Lung (tissue), 12 donors: ENCODE results near the gene AMER3. TPM values are rescaled to one million over a fixed set of nuclear protein-coding genes. Genes with fewer than 3 reads are reported as not detected.

Experiments
- ATAC-seq: fragments of 200-7000 bp; cut with Tn5 transposase; one replicate; pipeline ENCODE4 v1.9.1; 2020; ENCODE audit warnings: moderate number of reproducible peaks; ENCODE audit not compliant: insufficient read depth, low FRiP score
- DNase-seq, 3 donors: peaks; one replicate each; pipeline ENCODE4 v3.0.0-alpha.2; 2013 to 2017
- H3K27ac ChIP-seq, 2 donors: one replicate each; pipeline ENCODE4 v1.5.1; 2013; ENCODE audit warnings: mild to moderate bottlenecking in 2 of 2, moderate library complexity in 2 of 2, control low read depth in 1 of 2, inconsistent platforms in 1 of 2, low read depth in 1 of 2, low read length in 1 of 2
- H3K27me3 ChIP-seq, 3 donors: one replicate each; pipeline ENCODE4 v1.5.1; 2013; ENCODE audit warnings: low read length in 2 of 3; ENCODE audit not compliant: control insufficient read depth in 3 of 3, insufficient read depth in 3 of 3
- H3K36me3 ChIP-seq, 4 donors: one replicate each; pipeline ENCODE4 v1.5.1; 2013; ENCODE audit warnings: low read length in 4 of 4, mild to moderate bottlenecking in 1 of 4, moderate library complexity in 1 of 4; ENCODE audit not compliant: control insufficient read depth in 4 of 4, insufficient read depth in 4 of 4
- H3K4me1 ChIP-seq, 5 donors: one replicate each; pipeline ENCODE4 v1.5.1; 2013; ENCODE audit warnings: low read length in 5 of 5, mild to moderate bottlenecking in 2 of 5, moderate library complexity in 1 of 5; ENCODE audit not compliant: control insufficient read depth in 5 of 5, insufficient read depth in 5 of 5
- H3K4me3 ChIP-seq: one replicate; pipeline ENCODE4 v1.5.1; 2013; ENCODE audit warnings: mild to moderate bottlenecking, control low read depth, moderate library complexity
- H3K9ac ChIP-seq, 2 donors: one replicate each; pipeline ENCODE4 v1.5.1; 2013; ENCODE audit warnings: low read length in 2 of 2, control low read depth in 1 of 2; ENCODE audit not compliant: insufficient read depth in 1 of 2
- H3K9me3 ChIP-seq, 4 donors: one replicate each; pipeline ENCODE4 v1.5.1; 2013; ENCODE audit warnings: low read length in 3 of 4, mild to moderate bottlenecking in 1 of 4, moderate library complexity in 1 of 4; ENCODE audit not compliant: control insufficient read depth in 4 of 4, insufficient read depth in 3 of 4
- WGBS, 2 donors: extraction: QIAGEN DNeasy Blood & Tissue Kit; methylation state at CpG; one replicate each; pipeline ENCODE4 v1.1.7; 2013; 5-methylcytosine and 5-hydroxymethylcytosine counted together
- polyA plus RNA-seq, 2 donors: library from polyadenylated mRNA; stranded (reverse); fragments of 200-250 nt; gene quantifications; one replicate each; pipeline ENCODE4 v1.2.1, GENCODE V29; 2013
- total RNA-seq, 2 donors: library from RNA; depleted of rRNA in 1 of 2; stranded (reverse); fragments of >200 nt in 1 of 2; gene quantifications; one replicate each; pipeline ENCODE4 v1.2.1, GENCODE V29; 2014 to 2021
- TF ChIP-seq, protein P1 (sequence below): IDR thresholded peaks from 2 replicates; pipeline ENCODE4 v1.5.1; 2012; ENCODE audit warnings: mild to moderate bottlenecking; ENCODE audit errors: control extremely low read depth, extremely low read depth
- donor health status: control.
- donor health status: control.
- donor health status: Bipolar disorder and iron deficiency.
- donor health status: healthy.
- donor health status: DM: yes; HTN: yes; CAD: no.

The AMER3 gene
- total and polyA plus RNA-seq, 4 donors = 0.09 to 0.74 TPM; not detected in 2

- Histone ChIP-seq H3K36me3 (no peaks in the 10 kb centered on the region), H3K4me1 (no peaks in the 10 kb centered on the region), H3K9me3 (peaks cover 0 to 4% (median 0%) of the 10 kb centered on the region in 4 donors), H3K9ac (no peak overlapping the region), H3K4me3 (no peak overlapping the region), H3K27me3 (peaks cover 0 to 5% (median 5%) of the 10 kb centered on the region in 3 donors), H3K27ac (no peak overlapping the region)
- DNase-seq (no peak), ATAC-seq (no peak)
- TF ChIP-seq, protein P1, sequence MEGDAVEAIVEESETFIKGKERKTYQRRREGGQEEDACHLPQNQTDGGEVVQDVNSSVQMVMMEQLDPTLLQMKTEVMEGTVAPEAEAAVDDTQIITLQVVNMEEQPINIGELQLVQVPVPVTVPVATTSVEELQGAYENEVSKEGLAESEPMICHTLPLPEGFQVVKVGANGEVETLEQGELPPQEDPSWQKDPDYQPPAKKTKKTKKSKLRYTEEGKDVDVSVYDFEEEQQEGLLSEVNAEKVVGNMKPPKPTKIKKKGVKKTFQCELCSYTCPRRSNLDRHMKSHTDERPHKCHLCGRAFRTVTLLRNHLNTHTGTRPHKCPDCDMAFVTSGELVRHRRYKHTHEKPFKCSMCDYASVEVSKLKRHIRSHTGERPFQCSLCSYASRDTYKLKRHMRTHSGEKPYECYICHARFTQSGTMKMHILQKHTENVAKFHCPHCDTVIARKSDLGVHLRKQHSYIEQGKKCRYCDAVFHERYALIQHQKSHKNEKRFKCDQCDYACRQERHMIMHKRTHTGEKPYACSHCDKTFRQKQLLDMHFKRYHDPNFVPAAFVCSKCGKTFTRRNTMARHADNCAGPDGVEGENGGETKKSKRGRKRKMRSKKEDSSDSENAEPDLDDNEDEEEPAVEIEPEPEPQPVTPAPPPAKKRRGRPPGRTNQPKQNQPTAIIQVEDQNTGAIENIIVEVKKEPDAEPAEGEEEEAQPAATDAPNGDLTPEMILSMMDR = no peak
- 87% methylated on average over 12 of the region's 12 CpGs for WGBS, 2 donors
Observed at GRCh38 chr2:130763405-130763804, 8.1 kb downstream of the AMER3 start.

DNA sequence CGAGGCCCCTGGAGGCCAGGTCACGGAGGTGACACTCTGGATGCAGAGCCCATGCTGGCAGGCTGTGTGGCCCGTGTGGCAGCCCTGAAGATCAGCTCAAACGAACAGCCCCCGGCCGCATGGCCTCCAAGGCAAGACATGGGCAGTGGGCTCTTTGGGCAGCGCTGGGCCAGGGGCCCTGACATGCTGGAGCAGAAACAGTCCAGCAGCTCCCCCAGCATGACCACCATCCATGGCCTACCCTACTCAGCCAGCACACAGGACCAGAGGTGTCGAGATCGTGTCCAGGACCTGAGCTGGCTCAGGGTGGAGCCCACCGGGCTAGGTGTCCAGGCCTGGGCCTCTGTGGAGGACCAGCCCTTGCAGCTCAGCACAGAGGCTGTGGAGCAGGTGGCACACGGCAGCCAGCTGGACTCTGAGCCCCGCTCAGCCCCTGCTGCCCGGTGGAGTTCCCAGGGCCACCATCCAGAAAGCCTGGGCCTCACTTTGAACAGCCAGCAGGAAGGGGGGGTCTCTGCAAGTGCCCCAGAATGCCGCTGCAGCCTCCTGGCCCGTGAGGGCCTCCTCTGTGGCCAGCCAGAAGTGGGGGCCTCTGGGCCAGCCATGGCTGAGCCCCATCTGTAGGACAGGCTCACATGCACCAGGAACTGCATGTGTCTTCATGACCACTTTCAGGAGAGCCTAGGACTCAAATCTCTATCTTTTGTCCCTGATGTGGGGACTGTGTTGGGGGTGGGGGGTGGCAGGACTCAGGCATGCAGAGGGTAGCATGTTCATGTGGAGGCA lies 8.9 kb downstream of the AMER3 start:
- H3K9me3 ChIP-seq = peaks cover 0 to 4% (median 0%) of the 10 kb centered on the region in 4 donors
- H3K9ac ChIP-seq = no peak overlapping the region
- TF ChIP-seq, protein P1 = no peak
- 84 to 92% methylated on average over 15 of the region's 15 CpGs for WGBS, 2 donors
- H3K4me1 ChIP-seq = no peaks in the 10 kb centered on the region
- no peaks in the 10 kb centered on the region for H3K36me3 ChIP-seq
- DNase-seq = no peak
- H3K4me3 ChIP-seq = no peak overlapping the region
- no peak overlapping the region for H3K27ac ChIP-seq
- peaks cover 0 to 5% (median 2%) of the 10 kb centered on the region in 3 donors for H3K27me3 ChIP-seq
- no peak for ATAC-seq

- 88% methylated on average over 5 of the region's 5 CpGs for WGBS, 2 donors
- DNase-seq (no peak), ATAC-seq (no peak)
- H3K27ac ChIP-seq = no peak overlapping the region
- no peaks in the 10 kb centered on the region for H3K4me1 ChIP-seq
- H3K4me3 ChIP-seq = no peak overlapping the region
- H3K36me3 ChIP-seq = no peaks in the 10 kb centered on the region
- TF ChIP-seq, protein P1 = no peak
- H3K27me3 ChIP-seq = peaks cover 0 to 5% (median 2%) of the 10 kb centered on the region in 3 donors
- H3K9ac ChIP-seq = no peak overlapping the region
- peaks cover 0 to 4% (median 0%) of the 10 kb centered on the region in 4 donors for H3K9me3 ChIP-seq
Observed at GRCh38 chr2:130764821-130765115, 9.4 kb downstream of the AMER3 start.
